ENCODE results near the gene ZNF518A. TPM values are rescaled to one million over a fixed set of nuclear protein-coding genes. Genes with fewer than 3 reads are reported as not detected.

The ZNF518A gene
- total and polyA plus RNA-seq, 2 donors (not counting 1 experiment from before 2014, with no cell fraction given) = 7.9 to 34.8 TPM

GRCh38 chr10:96172666-96173065 is 42.6 kb downstream of the ZNF518A start:
- CTCF ChIA-PET = no interaction called here
- POLR2A ChIA-PET = no interaction called here
- H3K4me3 ChIP-seq (ENCODE audit: control extremely low read depth in 1 of 5, extremely low read depth in 1 of 5, insufficient read depth in 1 of 5, low read depth in 2 of 5, low read length in 4 of 5) = no peak overlapping the region

GRCh38 chr10:96176985-96177384 is 46.9 kb downstream of the ZNF518A start:
- H3K79me2 ChIP-seq (ENCODE audit: control insufficient read depth, insufficient read depth, low read length) = no peaks in the 10 kb centered on the region
- WGBS (ENCODE audit: insufficient coverage) = no CpG with 5 or more reads among the region's 1 CpG
- DNase-seq = no peak
- H2AFZ ChIP-seq (ENCODE audit: insufficient read depth, low read depth, low read length, poor library complexity, severe bottlenecking) = no peak overlapping the region
- no peak for ATAC-seq (ENCODE audit: low read depth)
- no peaks in the 10 kb centered on the region for H4K20me1 ChIP-seq (ENCODE audit: control insufficient read depth, insufficient read depth, low read length, poor library complexity, severe bottlenecking)
- H3K27me3 ChIP-seq (replicated peaks in 1 of 4; ENCODE audit: control extremely low read depth in 1 of 4, control insufficient read depth in 3 of 4, insufficient read depth in 4 of 4, low read length in 3 of 4) = no peaks in the 10 kb centered on the region
- ChIA-PET POLR2A (no interaction called here), CTCF (no interaction called here)
- Mint-ChIP-seq H3K4me1 (no peaks in the 10 kb centered on the region), H3K27me3 (peaks cover 6% of the 10 kb centered on the region), H3K4me3 (no peak overlapping the region), H3K27ac (no peak overlapping the region), H3K9me3 (ENCODE audit: insufficient read depth) (peaks cover 20% of the 10 kb centered on the region)
- no peak overlapping the region for H3K9ac ChIP-seq (ENCODE audit: low read length)
- H3K4me2 ChIP-seq (replicated peaks; ENCODE audit: low read depth, low read length, poor library complexity, severe bottlenecking) = no peak overlapping the region
- no peak overlapping the region for H3K4me3 ChIP-seq (ENCODE audit: control extremely low read depth in 1 of 5, extremely low read depth in 1 of 5, insufficient read depth in 1 of 5, low read depth in 2 of 5, low read length in 4 of 5)
- H3K36me3 ChIP-seq (replicated peaks in 1 of 2; ENCODE audit: control extremely low read depth in 1 of 2, control insufficient read depth in 1 of 2, extremely low read depth in 1 of 2, insufficient read depth in 2 of 2, low read length in 1 of 2) = no peaks in the 10 kb centered on the region
- H3K27ac ChIP-seq (ENCODE audit: low read length in 2 of 2) = no peak overlapping the region
- H3K9me3 ChIP-seq (ENCODE audit: control extremely low read depth in 1 of 3, control insufficient read depth in 2 of 3, insufficient read depth in 1 of 3, low read length in 2 of 3) = peaks cover 4 to 32% (median 15%) of the 10 kb centered on the region in 3 donors
- intact Hi-C loops (cut with micrococcal nuclease) = no loop called here
- TF ChIP-seq CTCF (IDR thresholded peaks at IDR 0.05) (no peak), EZH2 (IDR thresholded peaks at IDR 0.05; ENCODE audit: borderline replicate concordance, insufficient read depth, low read depth, low read length, poor library complexity, severe bottlenecking) (no peak)
- H3K4me1 ChIP-seq (ENCODE audit: control insufficient read depth in 2 of 2, insufficient read depth in 2 of 2, low read length in 2 of 2) = no peaks in the 10 kb centered on the region

More at GRCh38 chr10:96172666-96173065, 42.6 kb downstream of the ZNF518A start:
- H3K27me3 Mint-ChIP-seq = peaks cover 6% of the 10 kb centered on the region
- Histone ChIP-seq H3K9me3 (ENCODE audit: control extremely low read depth in 1 of 3, control insufficient read depth in 2 of 3, insufficient read depth in 1 of 3, low read length in 2 of 3) (peaks cover 7 to 52% (median 21%) of the 10 kb centered on the region in 3 donors), H3K4me2 (replicated peaks; ENCODE audit: low read depth, low read length, poor library complexity, severe bottlenecking) (no peak overlapping the region), H4K20me1 (ENCODE audit: control insufficient read depth, insufficient read depth, low read length, poor library complexity, severe bottlenecking) (no peaks in the 10 kb centered on the region), H3K27me3 (replicated peaks in 1 of 4; ENCODE audit: control extremely low read depth in 1 of 4, control insufficient read depth in 3 of 4, insufficient read depth in 4 of 4, low read length in 3 of 4) (no peaks in the 10 kb centered on the region), H3K4me1 (ENCODE audit: control insufficient read depth in 2 of 2, insufficient read depth in 2 of 2, low read length in 2 of 2) (no peaks in the 10 kb centered on the region), H3K9ac (ENCODE audit: low read length) (no peak overlapping the region), H3K36me3 (replicated peaks in 1 of 2; ENCODE audit: control extremely low read depth in 1 of 2, control insufficient read depth in 1 of 2, extremely low read depth in 1 of 2, insufficient read depth in 2 of 2, low read length in 1 of 2) (peaks cover 0 to 3% of the 10 kb centered on the region in 2 experiments), H3K27ac (ENCODE audit: low read length in 2 of 2) (no peak overlapping the region), H2AFZ (ENCODE audit: insufficient read depth, low read depth, low read length, poor library complexity, severe bottlenecking) (no peak overlapping the region), H3K79me2 (ENCODE audit: control insufficient read depth, insufficient read depth, low read length) (no peaks in the 10 kb centered on the region)
- peaks cover 24% of the 10 kb centered on the region for H3K9me3 Mint-ChIP-seq (ENCODE audit: insufficient read depth)
- TF ChIP-seq EZH2 (IDR thresholded peaks at IDR 0.05; ENCODE audit: borderline replicate concordance, insufficient read depth, low read depth, low read length, poor library complexity, severe bottlenecking) = no peak
- no peak for TF ChIP-seq CTCF (IDR thresholded peaks at IDR 0.05)
- no CpG with 5 or more reads among the region's 1 CpG for WGBS (ENCODE audit: insufficient coverage)
- no peak overlapping the region for H3K4me3 Mint-ChIP-seq
- DNase-seq = no peak
- intact Hi-C loops (cut with micrococcal nuclease) = no loop called here
- no peak overlapping the region for H3K27ac Mint-ChIP-seq
- H3K4me1 Mint-ChIP-seq = no peaks in the 10 kb centered on the region
- no peak for ATAC-seq (ENCODE audit: low read depth)
